Stimulated activated CD4-positive, alpha-beta T cell treated with anti-CD3 and anti-CD28 coated beads, Interleukin-2, amount 100 ng/mL, for 4 hours (primary cell): ENCODE data around the gene PPIF.

Experiments used
- DNase-seq: peaks from one replicate; pipeline ENCODE4 v3.0.0-alpha.2; 2020; ENCODE audit warnings: low read depth

Gene PPIF

GRCh38 chr10:79349072-79349491 is 1.8 kb downstream of the PPIF start:
- no peak for DNase-seq

GRCh38 chr10:79349766-79350406 is 2.6 kb downstream of the PPIF start:
- DNase-seq: no peak

DNA sequence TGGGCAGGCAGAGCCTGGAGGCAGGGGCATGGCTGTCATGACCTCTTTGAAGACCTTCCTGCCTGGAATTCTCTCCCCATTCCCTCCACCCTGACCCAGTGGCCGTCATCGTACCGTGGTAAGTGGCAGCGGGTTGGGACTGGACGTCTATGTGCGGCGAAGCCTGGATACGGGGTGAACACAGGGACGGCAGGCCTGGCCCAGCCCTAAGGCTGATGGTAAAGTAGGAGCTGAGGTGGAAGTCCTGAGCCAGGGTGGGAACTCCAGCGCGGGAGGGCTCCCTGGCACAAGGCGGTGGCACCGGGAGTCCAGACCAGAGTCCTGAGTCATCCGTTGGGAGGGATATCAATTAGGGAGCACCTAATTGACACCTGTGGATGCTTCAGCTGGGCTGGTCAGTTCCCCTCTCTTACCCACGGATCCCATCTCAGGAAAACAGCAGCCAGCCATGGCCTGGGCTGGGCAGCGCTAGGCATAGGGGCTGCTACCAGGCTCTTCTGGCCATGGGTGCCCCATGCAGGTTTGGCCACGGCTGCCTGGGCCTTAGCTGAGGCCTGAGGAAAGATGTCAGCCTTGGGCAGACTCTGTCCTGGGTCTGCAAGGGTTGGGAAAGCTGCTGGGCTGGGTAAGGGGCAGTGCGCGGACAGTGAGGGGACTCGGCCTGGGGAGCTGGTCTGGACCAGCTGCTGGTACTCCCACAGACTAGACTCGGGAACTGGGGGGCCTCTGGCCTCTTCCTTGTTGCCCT is 3.3 kb downstream of the PPIF start:
- no peak for DNase-seq

DNA sequence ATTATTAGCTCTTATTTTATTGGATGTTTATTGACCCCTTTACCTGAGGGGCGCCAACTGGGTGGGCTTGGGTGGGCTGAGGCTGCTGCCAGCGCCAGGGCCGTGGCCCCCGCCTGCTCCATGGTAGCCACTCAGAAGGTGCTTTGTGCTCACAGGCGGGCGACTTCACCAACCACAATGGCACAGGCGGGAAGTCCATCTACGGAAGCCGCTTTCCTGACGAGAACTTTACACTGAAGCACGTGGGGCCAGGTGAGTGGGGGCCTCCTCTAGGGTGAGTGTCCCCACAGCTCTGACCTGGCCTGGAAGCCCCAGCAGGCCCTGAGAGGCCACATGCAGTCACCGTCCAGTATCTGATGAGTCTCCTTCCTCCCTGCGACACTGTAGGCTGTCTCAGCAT is 4.1 kb downstream of the PPIF start:
- DNase-seq: no peak

DNA sequence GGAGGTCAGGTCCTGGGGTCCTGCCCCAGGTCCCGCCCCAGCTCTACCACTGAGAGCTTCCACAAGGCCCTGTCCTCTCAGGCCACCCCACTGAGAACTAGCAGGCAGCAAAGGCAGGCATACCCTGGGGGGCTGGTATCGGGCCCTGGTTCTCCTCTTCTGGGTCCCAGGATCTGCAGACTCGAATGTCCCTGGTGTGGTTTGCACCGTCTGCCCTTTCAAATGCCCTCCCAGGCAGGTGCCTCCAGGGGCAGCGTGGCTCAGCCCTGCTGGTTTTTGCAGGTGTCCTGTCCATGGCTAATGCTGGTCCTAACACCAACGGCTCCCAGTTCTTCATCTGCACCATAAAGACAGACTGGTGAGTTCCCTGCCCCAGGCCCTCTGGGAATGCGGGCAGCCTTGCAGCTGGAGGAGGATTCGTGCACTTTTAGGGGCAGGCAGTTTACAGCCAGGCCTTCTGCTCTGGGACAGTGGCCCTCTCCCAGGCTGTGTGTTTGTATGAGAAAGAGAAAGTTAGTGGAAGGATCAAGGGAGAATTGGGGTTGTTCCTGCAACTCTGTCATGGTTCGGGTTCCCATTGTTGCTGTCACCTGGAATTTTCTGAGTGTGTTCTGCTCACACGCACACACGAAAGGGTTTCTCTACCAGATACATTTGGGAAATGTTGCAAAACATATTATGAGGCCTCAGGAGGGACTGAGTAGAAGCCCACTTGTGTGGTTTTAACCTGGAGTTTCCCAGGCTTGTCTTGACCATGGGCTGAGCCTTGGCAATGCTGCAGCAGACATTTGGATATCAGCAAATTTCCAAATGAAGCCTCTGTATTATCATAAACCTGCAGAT is 5.0 kb downstream of the PPIF start:
- DNase-seq: no peak

DNA sequence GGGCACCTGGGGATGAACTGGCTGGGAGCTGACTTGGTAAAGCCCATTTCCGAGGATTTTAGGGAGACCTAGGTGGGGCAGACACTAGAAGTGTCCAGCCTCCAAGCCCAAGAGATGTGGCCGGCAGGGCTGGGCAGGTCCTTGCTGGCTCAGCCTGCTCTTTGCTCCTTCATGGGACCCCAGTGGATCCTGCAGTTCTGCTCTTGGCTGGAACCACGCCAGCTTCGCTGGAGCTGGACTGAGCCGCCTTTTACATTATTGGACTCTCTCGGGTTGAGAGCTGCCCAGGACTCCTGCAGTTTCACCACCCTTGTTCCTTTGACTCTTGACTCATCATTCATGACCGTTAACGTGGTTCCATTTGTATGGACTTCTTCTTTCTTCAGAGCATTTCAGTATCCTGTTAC is 5.7 kb downstream of the PPIF start:
- no peak for DNase-seq

GRCh38 chr10:79353726-79354125 is 6.5 kb downstream of the PPIF start:
- DNase-seq: no peak

DNA sequence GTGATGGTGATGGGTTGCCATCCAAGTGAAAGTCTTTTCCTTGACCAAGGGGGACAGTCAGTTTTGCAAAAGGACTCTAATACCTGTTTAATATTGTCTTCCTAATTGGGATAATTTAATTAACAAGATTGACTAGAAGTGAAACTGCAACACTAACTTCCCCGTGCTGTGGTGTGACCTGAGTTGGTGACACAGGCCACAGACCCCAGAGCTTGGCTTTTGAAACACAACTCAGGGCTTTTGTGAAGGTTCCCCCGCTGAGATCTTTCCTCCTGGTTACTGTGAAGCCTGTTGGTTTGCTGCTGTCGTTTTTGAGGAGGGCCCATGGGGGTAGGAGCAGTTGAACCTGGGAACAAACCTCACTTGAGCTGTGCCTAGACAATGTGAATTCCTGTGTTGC is 6.9 kb downstream of the PPIF start:
- DNase-seq: no peak

GRCh38 chr10:79354615-79355014 is 7.3 kb downstream of the PPIF start:
- no peak for DNase-seq

DNA sequence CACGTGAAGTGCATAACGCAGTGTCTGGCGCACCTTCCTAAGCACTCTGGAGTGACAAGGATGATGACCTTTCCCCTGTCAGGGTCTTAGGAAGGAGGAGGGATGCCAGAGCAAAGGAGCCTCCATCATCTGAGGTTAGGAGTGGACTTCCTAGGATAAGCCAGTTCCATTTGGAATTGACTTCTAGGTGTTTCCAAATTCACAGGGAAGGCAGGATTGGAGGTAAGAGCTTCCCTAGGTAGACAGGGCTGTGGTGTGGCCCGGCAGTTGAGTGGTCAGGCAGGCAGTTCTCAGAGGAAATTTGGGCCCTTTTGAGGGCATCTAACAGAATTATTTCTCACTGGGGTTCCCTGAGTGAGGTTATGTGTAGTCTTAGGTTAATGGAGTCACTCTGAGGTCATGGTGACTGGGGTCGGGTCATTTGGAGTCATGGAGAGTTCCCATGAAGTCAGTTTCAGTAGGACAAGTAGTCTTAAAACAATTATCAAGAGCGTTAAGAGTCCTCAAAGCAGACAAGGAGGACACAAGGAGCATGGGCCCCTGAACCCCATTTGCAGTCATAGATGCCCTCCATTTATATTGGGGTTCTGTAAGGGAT is 8.2 kb downstream of the PPIF start:
- DNase-seq: no peak

DNA sequence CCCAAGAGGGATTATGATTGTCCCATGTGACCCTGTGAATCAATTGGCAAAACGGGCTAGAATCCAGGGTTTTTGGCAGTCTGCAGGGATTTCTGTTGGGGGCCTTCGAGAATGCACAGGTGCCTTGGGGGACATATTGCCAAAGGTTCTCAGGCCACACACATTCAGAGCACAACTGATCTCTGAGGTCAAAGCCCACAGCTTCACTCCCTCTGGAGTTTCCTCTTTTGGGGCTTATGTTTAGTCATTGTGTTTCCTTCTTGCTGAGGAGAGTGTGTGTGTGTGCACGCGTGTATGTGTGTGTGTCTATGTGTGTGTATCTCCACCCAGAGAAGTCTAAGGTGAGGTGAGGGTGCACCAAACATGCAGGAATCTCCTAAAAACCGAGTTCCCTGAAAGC is 8.8 kb downstream of the PPIF start:
- no peak for DNase-seq

- no peak for DNase-seq
Observed at GRCh38 chr10:79357180-79357579, 9.9 kb downstream of the PPIF start.

GRCh38 chr10:79358811-79359210 is 11.5 kb downstream of the PPIF start:
- DNase-seq: no peak

GRCh38 chr10:79359816-79360498 is 12.7 kb downstream of the PPIF start:
- DNase-seq: no peak

GRCh38 chr10:79360499-79361342 is 13.5 kb downstream of the PPIF start:
- no peak for DNase-seq

DNA sequence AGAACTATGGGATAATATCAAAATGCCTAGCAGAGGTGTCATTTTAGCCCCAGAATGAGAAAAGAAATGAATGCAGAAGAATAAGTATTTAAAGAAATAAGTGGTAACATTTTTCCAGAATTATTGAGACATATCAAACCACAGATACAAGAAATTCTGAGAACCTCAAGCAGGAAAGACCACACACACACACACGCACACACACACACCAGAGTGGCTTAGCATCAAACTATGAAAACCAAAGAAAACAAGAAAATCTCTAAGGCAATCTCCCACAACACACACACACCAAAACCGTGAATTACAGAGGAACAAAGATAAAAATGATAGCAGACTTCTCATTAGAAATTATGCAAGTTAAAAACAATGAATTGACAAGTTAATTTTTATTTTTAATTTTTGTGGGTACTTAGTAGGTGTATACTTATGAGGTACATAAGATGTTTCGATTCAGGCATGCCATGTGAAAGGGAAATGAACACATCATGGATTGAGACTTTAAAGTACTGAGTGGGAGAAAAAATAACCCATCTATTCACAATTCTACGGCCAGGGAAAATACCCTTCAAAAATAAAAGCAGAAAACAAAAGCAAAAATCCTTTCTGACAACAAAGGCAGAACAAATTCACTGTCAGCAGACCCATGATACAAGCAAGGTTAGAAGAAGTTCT is 14.6 kb downstream of the PPIF start:
- no peak for DNase-seq

DNA sequence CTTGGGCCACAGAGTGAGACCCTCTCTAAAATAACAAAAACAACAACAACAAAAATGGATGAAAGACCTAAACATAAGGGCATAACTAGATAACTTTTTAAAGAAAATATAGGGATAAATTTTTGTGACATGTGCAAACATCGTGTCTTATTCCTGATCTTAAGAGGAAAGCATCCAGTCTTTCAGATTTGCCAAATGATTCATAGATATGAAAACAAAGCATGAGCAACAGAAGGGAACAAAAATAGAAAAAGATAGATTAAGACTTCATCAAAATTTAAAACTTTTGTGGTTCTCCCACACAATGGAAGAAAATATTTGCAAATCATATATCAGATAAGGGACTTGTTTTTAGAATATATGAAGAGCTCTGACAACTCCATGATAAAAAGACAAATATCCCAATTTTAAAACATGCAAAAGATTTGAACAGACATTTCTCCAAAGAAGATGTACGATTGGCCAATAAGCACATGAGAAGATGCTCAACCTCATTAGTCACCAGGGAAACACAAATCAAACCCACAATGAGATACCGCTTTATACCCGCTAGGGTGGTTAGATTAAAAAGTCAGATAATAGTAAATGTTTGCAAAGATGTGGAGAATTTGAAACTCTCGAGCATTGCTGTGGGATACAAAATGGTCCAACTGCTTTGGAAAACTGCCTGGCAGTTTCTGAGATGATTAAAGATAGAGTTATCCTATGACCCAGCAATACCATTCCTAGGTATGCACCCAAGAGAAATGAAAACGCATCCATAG is 20.3 kb downstream of the PPIF start:
- DNase-seq: no peak

DNA sequence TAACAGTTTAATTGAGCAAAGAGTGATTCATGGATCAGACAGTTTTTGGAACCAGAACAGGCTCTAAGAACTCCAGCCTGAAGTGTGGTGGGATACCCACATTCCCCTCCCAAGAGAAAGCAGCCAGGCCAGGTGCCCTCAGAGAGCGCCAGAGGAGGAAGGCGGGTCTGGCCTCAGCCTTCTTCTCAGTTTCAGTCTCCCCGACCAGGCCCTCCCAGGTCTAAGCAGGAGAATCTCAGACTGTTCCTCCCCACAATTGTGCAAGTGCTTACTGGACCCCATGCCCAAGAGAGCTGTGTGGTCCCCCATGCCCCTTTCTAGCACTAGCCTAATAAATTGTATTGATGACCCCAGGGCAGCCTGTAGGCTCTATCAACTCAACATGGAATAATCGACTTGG is 25.6 kb downstream of the PPIF start:
- DNase-seq: no peak

DNA sequence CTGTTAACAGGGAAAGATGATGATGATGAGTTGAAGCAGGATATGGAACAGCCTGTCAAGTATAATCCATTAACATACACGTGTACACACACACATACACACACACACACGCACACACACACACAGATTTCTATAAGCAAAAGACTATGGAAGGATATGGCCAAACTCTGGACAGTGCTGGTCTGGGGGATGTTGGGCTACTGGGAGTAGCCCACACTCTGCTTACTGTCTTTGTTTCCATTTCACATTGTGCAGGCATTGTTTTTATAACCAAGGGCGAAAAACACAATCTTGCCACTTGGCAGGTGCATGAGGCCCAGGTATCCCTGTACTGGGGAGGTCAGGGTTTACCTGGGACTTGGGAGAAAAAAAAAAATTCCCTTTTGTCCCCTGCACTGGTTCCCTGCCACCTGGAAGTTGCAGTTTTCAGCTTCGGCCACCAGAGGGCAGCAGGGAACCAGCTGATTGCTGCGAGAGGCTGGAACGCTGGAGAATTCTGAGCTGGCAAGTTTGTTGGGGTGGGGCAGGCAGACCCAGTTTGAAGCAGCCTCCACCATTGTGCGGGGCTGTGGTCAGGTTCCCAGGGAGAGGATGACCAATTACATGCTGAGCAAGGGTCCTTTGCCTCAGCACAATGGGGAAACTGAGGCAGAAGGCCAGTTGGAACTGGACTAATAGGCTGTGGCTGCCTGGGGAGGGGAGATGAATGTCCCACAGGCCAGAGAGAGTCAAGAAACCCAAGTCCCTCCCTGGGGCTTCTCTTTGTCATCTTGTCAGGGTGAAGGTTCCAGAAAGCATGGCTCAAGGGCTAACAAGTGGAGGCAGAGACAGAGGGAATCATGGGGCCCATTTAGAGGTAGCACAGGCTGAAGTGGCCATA is 27.3 kb downstream of the PPIF start:
- peak; percentile 61 for DNase-seq
